Measurements from ENCODE around the gene PCP4.

The PCP4 gene

GRCh38 chr21:39867198-39867650 lies at the start of gene PCP4:
Gene PCP4 (plus strand): TSS chr21:39867438. CDS start chr21:39867502, 64 bp downstream.
- peak; percentile 81 for DNase-seq

DNA sequence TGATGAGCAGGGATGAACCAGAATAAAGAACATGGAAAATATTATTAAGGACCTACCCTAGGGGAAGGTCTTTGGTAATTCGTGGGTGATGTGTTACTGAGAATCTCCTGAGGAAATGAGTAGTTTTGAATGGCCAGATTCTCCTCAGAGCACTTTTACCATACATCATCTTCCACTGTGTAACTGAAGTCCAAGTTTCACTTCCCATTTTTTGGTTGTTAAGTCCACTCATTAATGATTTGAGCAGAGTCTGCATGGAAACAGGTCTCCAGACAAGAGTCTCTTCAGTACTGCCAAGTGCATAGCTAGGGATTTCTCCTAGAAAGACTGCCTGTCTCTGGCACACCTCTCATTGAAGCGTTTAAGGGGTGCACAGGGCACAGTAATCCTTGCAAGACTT lies 48.7 kb upstream of the PCP4 start:
- DNase-seq: no peak

GRCh38 chr21:39822042-39822441 lies 45.2 kb upstream of the PCP4 start:
- no peak for DNase-seq

DNA sequence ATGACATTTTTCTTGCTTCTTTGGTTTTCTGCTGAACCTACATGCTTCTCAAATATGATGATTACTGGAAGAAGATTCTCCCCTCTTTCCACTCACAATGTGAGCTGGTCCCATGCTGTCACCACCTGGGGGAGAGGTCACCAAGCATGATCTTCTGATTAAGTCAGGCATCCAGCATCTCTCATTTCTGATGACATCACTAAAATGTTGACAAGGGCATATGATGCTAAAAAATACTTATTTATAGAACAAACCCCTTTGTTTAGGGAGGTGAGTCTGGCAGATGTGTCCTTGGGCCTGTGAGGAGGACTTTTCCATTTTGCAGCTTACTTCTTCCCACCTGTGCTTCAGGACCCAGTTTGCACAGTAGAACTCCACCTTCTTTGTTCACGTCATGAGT lies 42.0 kb upstream of the PCP4 start:
- no peak for DNase-seq

GRCh38 chr21:39834543-39834942 lies 32.7 kb upstream of the PCP4 start:
- DNase-seq: no peak

DNA sequence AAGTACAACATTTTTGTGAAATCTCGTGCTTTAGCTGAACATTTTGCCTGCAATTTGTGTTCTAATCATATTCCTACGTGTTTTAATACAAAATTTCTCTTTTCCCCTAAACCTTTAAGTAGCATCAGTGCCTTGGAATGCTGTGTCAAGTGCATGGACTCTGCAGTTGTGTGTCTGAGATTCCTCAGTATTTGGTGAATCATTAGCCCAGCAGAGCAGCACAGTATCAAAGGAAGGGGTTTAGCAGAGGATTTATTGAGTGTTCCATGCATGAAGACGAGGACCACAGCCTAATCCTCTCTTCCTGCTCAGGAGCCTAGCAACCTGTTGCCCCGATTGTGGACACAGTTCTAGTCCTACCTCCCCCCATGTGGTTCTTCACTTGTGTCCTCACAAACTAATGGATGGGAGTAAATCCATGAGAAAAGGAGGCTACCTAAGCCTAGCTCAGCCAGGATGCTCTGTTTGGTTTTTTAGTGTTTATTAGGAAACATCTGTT lies 29.3 kb upstream of the PCP4 start:
- DNase-seq: no peak

DNA sequence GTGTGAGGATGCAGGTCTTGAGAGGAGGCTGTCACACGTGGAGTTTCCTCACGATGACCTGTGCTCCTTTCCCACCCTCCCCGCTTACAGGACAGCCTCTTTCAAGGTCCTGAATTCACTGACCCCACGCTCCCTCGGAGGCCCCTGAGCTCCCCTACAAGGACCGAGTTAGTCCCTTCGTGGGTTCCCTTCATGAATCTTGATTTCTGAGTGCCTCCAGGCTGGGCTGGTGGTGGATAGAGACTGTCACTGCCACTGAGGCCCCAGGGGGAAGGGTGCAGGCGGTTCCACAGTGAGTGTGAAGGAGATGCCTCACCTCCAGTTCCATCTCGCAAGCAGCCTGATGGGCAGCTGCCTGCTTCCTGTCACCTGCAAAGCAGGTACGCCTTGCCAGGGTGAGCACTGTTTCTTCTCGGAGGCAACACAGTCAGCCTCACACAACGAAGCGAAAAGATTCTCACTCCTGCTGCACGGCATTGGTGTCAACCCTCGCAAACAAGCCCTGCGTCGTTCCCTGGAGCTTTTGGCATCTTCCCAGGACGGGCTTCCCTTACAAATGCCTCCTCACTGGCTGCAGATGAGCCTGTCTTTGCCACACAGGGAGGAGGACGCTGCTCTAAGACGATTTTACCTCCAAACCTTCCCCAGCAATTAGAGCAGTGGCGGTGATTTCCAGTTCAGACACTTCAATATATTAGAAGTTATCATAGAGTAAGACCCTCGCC lies 26.7 kb upstream of the PCP4 start:
- DNase-seq: no peak

- DNase-seq: no peak
Measured at GRCh38 chr21:39842741-39843459, 24.3 kb upstream of the PCP4 start.

DNA sequence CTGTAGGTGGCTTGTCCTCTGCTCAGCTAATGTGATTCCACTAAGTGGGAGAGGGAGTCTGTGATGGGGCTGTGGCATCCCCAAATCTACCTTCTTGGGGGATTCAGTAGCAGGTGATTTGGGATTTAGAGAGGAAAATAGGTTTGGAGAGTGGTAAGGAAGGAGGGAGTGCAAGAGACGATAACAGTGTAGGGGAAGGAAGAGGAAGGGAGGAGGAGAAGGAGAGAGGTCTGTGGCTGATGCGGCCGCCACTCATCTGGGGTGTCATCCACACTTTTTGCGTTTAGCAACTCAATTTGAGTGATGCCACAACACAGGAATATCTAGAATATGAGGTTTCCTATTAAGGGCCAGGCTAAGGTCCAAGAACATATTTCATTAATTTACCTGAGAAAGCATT lies 23.8 kb upstream of the PCP4 start:
- no peak for DNase-seq

DNA sequence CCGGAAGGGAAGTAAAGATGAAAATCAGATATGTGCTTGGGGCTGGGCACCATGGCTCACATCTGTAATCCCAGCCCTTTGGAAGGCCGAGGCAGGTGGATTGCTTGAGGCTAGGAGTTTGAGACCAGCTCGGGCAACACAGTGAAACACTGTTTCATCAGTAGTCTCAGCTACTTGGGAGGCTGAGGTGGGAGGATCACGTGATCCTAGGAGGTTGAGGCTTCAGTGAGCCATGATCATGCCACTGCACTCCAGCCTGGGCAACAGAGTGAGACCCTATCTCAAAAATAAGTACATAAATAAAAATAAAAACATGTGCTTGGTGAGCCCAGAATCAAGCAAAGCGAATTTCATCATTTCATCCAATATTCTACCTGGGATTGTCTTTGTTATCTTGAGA lies 23.3 kb upstream of the PCP4 start:
- DNase-seq: no peak

DNA sequence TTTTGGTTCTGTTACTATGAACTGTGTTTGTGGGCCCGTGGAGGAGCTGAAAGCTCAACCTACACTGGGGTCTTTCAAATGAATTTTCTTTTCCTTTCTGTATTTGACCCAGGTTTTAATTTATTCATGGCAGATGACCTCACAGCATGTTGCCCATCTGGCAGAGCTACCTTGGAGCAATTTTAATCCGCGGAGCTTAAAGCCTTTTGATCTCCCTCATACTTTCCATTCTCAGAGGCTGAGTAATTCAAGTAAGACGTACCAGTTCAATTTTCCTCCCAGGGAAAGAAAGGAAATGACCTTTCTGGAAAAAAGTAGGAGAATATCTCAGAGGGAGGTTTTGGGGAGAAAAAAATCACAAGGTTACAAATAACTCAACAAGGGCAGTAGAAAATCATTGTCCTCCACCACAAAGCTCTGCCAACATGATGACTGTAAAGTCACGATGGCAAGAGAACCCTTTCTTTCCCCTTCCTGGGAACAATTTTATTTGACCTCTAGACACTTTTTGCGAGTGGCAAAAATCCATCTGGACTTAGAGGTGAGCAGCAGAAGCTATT lies 21.6 kb upstream of the PCP4 start:
- no peak for DNase-seq

DNA sequence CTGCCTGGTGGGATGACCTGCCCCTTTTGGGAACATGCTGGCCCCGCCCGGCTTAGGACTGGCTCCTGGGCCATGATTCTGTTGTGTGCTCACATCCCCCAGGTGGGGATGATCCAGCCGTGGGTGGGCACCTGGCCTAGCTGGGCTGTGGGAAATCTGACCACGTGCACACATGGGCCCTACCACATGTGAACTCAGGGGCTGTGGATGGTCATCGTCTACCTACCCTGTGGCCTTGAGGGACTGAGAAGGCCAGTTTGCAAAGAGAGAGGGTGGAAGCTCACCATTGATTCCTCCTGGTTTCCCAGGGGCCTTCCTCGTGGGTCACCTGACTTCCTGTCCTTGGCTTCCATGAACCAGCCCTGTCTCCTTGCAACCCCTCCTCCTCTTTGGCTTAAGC lies 19.4 kb upstream of the PCP4 start:
- no peak for DNase-seq

GRCh38 chr21:39849014-39849655 lies 18.1 kb upstream of the PCP4 start:
- no peak for DNase-seq

DNA sequence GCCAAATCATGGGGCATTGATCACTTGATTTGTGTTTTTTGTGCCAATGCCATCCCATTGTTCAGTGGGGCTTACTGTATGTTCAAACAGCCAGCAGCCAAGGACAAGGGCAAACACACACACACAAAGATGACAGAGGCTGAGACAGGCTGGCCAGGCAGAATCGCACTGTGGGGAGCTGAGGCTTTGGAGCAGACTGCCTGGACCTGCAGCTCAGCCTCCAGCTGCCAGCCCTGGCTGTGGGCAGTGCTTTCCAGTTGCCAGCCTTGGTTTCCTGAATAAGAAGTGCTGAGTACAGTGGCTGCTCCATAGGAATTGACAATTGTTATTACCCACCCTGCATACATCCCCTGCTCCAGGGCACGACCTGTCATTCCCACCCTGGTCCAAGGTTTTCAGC lies 16.9 kb upstream of the PCP4 start:
- DNase-seq: no peak

DNA sequence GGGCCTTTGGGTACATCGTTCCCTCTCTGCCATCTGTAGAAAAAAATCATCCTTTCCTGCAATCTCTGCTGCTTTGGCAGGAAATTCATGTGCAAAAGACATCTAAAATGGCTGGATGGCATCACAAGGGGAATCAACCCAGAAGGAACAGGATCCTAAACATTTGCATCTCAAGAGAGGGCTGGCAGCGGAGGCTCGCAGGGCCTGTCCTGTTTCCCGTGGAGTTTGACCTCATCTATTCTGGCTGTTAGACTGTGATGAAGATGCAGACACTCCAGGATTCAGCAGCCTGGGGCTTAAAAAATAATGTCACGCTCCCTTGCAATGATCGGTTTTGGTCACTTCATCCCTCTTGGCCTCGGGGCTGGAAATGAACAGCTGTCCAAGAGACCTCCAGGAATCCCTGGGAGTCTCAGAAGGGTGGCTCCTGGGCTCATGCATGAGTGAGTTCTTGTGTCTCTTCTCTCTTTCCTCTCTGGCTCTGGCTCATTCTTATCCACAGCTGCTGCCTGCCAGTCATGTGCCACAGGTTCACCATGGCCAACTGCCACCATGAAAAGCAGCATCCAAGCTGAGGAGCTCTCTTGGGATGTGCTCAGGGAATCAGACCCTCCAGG lies 16.1 kb upstream of the PCP4 start:
- no peak for DNase-seq

DNA sequence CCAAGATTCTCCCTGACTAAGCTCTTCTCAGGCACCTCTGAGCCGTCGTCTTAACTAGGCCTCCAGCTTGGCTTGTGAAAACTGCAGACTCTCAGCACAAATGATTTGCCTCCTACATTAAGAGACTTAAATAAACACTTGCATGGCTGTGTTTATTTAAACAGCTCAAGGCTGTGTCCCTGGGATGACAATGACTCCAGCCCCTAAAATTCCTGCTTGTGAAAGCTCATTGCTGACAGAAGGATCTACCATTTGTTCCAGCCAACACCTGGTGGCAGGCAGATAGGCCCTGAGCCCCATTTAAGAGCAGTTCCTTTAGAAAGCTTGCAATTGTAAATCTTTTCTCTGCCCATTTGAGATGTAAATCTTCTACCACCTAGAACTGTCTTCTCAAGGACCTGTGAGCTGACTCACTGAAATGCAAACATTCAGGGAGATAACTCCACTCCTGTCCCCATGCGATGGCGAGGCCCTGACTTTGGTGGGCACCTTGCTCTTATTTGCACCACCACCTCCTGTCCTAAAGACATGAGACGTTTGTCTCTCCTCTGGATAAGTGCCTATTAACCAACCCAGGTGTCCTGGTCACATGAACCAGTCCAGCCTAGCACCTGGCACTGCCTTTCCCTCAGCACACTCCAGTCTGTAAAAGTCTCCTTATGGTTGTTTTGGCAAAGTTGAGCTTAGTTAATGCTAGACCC lies 15.1 kb upstream of the PCP4 start:
- peak; percentile 87 for DNase-seq

- DNase-seq: no peak
Measured at GRCh38 chr21:39852726-39853500, 14.3 kb upstream of the PCP4 start.

DNA sequence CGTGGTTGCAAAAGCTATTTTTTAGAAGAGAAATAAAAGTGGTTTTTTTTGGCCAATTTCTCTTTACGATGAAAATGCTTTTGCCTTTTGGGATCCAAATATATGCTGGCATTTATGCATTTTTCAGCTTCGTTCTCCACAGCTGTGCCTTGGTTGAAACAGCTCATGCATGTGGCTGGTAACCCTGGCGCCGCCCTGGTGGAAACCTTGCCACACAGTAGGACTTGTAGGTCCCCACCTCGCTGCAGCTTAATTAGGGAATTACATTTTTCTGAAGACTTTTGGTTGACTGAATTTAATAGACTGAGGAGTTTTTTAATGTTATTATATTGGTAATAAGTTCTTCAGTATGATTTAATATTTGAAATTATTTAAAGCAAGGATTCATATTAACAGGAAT lies 12.7 kb upstream of the PCP4 start:
- no peak for DNase-seq

GRCh38 chr21:39855595-39855994 lies 11.6 kb upstream of the PCP4 start:
- no peak for DNase-seq

DNA sequence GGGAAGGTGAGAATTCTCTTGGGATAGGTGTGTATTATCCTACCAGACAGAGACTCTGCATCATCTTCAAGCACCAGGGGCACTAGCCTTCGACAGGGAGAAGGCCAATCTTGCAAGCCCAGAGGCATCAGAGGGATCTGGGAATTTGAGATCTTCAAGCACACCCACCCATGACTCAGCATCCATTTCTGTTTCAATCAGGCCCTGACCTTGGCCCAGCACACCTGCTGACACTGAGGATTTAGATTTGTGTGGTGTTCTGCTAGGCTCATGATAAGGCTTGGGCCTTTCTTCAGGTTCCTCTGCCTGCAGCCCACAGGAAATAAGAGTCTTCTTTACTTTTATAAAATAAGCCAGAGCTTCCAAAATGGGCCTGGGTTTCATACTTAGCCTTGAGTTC lies 6.6 kb upstream of the PCP4 start:
- DNase-seq: no peak

GRCh38 chr21:39863111-39863510 lies 4.1 kb upstream of the PCP4 start:
- DNase-seq: peak; percentile 95

DNA sequence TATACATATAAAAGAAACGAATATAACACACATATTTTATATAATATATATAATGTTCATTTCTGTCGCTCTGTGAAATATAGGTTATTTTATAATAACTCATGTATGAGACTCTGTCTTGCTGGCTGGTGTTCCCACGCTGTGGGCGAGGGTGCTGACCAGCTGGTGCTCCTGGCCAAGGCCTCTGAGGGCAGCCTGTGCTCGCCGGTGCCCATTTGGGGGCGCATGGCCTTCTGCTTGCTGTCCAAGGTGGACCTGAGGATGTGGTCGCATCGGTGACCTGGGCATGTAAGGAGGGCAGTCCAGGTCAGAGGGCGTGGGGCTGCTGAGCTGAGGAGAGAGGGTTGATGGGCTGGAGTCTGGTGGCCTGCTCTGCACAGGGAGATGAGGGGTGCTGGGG lies 1.1 kb upstream of the PCP4 start:
- no peak for DNase-seq
